ENCODE data around the gene MTCP1. TPM values are rescaled to one million over a fixed set of nuclear protein-coding genes. Genes with fewer than 3 reads are reported as not detected.

Gene MTCP1
- polyA plus RNA-seq, 1 donor from 2014 or later, result 1.1 TPM

DNA sequence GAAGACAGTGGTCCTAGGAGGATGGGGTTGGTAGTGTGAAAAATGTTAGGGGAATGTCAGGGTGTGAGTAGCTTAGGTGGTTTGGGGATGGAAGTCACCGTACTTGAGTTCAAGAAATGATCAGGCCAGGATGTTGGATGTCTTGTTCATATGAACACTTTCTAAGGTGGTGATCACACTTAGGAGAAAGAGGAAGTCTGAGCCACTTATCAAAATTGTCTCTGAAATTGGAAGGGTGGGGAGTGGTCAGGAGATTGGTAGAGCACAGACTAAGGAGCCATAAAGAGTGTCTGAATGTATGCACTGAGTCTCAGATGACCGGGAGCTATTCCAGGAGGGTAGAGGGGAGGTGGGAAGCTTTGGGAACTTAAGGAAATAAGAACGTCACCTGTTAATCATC, 17.3 kb downstream of the MTCP1 start:
- H4K20me1 ChIP-seq (ENCODE audit: insufficient read depth), result no peaks in the 10 kb centered on the region
- H3K27me3 ChIP-seq (ENCODE audit: insufficient read depth, low read depth, low read length), result no peaks in the 10 kb centered on the region
- no peak overlapping the region for H3K9ac ChIP-seq (ENCODE audit: low read length)
- H3K36me3 ChIP-seq (ENCODE audit: insufficient read depth, low read length), result no peaks in the 10 kb centered on the region
- no peak overlapping the region for H3K27ac ChIP-seq (ENCODE audit: low read length)
- TF ChIP-seq EZH2 (IDR thresholded peaks at IDR 0.05; ENCODE audit: borderline replicate concordance, insufficient read depth, low read length, poor library complexity, severe bottlenecking), result no peak
- TF ChIP-seq TAF1 (IDR thresholded peaks at IDR 0.05; ENCODE audit: low read depth), result no peak
- TF ChIP-seq MXI1 (conservative IDR thresholded peaks at IDR 0.05; ENCODE audit: poor library complexity, severe bottlenecking), result no peak
- no peak for TF ChIP-seq SMC3 (conservative IDR thresholded peaks at IDR 0.05; ENCODE audit: poor library complexity)
- TF ChIP-seq, protein P1, sequence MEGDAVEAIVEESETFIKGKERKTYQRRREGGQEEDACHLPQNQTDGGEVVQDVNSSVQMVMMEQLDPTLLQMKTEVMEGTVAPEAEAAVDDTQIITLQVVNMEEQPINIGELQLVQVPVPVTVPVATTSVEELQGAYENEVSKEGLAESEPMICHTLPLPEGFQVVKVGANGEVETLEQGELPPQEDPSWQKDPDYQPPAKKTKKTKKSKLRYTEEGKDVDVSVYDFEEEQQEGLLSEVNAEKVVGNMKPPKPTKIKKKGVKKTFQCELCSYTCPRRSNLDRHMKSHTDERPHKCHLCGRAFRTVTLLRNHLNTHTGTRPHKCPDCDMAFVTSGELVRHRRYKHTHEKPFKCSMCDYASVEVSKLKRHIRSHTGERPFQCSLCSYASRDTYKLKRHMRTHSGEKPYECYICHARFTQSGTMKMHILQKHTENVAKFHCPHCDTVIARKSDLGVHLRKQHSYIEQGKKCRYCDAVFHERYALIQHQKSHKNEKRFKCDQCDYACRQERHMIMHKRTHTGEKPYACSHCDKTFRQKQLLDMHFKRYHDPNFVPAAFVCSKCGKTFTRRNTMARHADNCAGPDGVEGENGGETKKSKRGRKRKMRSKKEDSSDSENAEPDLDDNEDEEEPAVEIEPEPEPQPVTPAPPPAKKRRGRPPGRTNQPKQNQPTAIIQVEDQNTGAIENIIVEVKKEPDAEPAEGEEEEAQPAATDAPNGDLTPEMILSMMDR (IDR thresholded peaks at IDR 0.05; ENCODE audit: poor library complexity, severe bottlenecking), result no peak
- TF ChIP-seq EP300 (conservative IDR thresholded peaks at IDR 0.05; ENCODE audit: poor library complexity, severe bottlenecking), result no peak
- TF ChIP-seq RAD21 (conservative IDR thresholded peaks at IDR 0.05), result no peak
- H3K9me2 ChIP-seq (ENCODE audit: insufficient read depth, low read length), result no peaks in the 10 kb centered on the region
- H2AFZ ChIP-seq (ENCODE audit: low read depth, low read length), result no peak overlapping the region
- no peaks in the 10 kb centered on the region for H3K79me2 ChIP-seq (replicated peaks; ENCODE audit: insufficient read depth, low read length)
- H3F3A ChIP-seq (ENCODE audit: insufficient read depth, low read length, poor library complexity, severe bottlenecking), result no peaks in the 10 kb centered on the region
- no peak overlapping the region for H3K4me3 ChIP-seq (ENCODE audit: low read length)
- no peaks in the 10 kb centered on the region for H3K9me3 ChIP-seq (ENCODE audit: low read length)
- no peak overlapping the region for H3K4me2 ChIP-seq (ENCODE audit: low read length)

DNA sequence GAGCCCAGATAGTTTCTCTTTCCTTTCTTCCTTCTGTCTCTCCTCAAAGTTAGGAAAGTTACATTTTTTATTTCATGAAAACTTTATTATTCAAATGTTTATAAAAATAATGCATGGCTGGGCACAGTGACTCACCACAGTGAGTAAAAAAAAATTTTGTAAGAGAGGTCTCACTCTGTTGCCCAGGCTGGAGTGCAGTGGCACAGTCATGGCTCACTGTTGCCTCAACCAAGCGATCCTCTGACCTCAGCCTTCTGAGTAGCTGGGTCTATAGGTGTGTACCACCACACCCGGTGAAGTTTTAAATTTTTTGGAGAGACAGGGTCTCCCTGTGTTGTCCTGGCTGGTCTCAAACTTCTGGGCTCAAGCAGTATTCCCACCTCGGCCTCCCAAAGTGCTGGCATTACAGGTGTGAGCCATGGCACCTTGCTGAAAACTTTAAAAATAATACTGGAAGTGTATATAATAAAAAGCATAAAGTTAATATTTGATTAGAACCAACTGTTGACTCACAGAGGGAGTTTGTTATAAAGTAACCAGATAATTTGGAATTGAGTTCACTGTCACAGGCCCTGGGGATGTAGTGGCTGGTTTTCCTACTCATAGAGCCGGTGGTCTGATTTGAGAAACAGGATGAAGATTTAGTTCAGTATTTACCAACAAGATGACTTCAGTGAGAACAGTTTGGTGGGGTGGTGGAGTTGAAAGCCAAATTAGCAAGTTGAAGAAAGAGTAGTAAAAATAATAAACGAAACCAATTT, 18.0 kb downstream of the MTCP1 start:
- Histone ChIP-seq H3K27me3 (ENCODE audit: insufficient read depth, low read depth, low read length) (no peaks in the 10 kb centered on the region), H3K4me3 (ENCODE audit: low read length) (no peak overlapping the region), H3K27ac (ENCODE audit: low read length) (no peak overlapping the region), H3F3A (ENCODE audit: insufficient read depth, low read length, poor library complexity, severe bottlenecking) (no peaks in the 10 kb centered on the region), H3K9me2 (ENCODE audit: insufficient read depth, low read length) (no peaks in the 10 kb centered on the region), H3K9me3 (ENCODE audit: low read length) (no peaks in the 10 kb centered on the region), H3K9ac (ENCODE audit: low read length) (no peak overlapping the region), H3K79me2 (replicated peaks; ENCODE audit: insufficient read depth, low read length) (no peaks in the 10 kb centered on the region), H3K36me3 (ENCODE audit: insufficient read depth, low read length) (no peaks in the 10 kb centered on the region), H4K20me1 (ENCODE audit: insufficient read depth) (no peaks in the 10 kb centered on the region), H2AFZ (ENCODE audit: low read depth, low read length) (no peak overlapping the region), H3K4me2 (ENCODE audit: low read length) (no peak overlapping the region)
- TF ChIP-seq, protein P2, sequence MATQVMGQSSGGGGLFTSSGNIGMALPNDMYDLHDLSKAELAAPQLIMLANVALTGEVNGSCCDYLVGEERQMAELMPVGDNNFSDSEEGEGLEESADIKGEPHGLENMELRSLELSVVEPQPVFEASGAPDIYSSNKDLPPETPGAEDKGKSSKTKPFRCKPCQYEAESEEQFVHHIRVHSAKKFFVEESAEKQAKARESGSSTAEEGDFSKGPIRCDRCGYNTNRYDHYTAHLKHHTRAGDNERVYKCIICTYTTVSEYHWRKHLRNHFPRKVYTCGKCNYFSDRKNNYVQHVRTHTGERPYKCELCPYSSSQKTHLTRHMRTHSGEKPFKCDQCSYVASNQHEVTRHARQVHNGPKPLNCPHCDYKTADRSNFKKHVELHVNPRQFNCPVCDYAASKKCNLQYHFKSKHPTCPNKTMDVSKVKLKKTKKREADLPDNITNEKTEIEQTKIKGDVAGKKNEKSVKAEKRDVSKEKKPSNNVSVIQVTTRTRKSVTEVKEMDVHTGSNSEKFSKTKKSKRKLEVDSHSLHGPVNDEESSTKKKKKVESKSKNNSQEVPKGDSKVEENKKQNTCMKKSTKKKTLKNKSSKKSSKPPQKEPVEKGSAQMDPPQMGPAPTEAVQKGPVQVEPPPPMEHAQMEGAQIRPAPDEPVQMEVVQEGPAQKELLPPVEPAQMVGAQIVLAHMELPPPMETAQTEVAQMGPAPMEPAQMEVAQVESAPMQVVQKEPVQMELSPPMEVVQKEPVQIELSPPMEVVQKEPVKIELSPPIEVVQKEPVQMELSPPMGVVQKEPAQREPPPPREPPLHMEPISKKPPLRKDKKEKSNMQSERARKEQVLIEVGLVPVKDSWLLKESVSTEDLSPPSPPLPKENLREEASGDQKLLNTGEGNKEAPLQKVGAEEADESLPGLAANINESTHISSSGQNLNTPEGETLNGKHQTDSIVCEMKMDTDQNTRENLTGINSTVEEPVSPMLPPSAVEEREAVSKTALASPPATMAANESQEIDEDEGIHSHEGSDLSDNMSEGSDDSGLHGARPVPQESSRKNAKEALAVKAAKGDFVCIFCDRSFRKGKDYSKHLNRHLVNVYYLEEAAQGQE (IDR thresholded peaks at IDR 0.05; ENCODE audit: borderline replicate concordance), result no peak
- TF ChIP-seq POLR2AphosphoS5 (IDR thresholded peaks at IDR 0.05) (no peak), SMC3 (conservative IDR thresholded peaks at IDR 0.05; ENCODE audit: poor library complexity) (no peak), TAF1 (IDR thresholded peaks at IDR 0.05; ENCODE audit: low read depth) (no peak), EP300 (conservative IDR thresholded peaks at IDR 0.05; ENCODE audit: poor library complexity, severe bottlenecking) (no peak), EZH2 (IDR thresholded peaks at IDR 0.05; ENCODE audit: borderline replicate concordance, insufficient read depth, low read length, poor library complexity, severe bottlenecking) (no peak), RAD21 (conservative IDR thresholded peaks at IDR 0.05) (no peak), MXI1 (conservative IDR thresholded peaks at IDR 0.05; ENCODE audit: poor library complexity, severe bottlenecking) (no peak)
- TF ChIP-seq, protein P1 (IDR thresholded peaks at IDR 0.05; ENCODE audit: poor library complexity, severe bottlenecking), result no peak

Data from neural cell (in vitro differentiated cells).